Stimulated activated CD8-positive, alpha-beta memory T cell treated with anti-CD3 and anti-CD28 coated beads, Interleukin-15, amount 100 ng/mL, for 48 hours (primary cell): Measurements from ENCODE around the gene CYP39A1.

Source experiments
- DNase-seq, 2 donors: peaks; one replicate each; pipeline ENCODE4 v3.0.0-alpha.2; 2020; ENCODE audit warnings: low read depth in 2 of 2

CYP39A1 gene

GRCh38 chr6:46590765-46591164, 61.9 kb downstream of the CYP39A1 start:
- no peak for DNase-seq

- no peak for DNase-seq
Observed at GRCh38 chr6:46586906-46587305, 65.7 kb downstream of the CYP39A1 start.

DNA sequence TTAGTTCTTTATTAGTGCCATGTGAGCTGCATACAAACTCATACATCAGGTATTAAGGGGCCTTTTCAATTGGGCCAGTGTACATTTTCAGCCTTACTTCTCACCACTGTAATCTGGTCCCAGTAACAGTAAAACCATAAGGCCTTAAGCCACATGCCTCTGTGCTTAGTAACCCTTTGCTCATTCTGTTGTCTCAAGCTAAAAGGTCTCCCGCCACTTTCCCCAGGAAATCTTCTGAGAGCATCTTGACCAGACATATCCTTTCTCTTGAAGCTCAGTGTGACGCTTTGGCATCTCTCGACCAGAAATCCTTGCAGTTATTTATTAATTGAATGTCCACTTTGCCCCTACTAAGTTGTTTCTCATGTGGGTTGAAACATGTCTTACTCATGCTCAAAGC, 68.0 kb downstream of the CYP39A1 start:
- no peak for DNase-seq

- no peak for DNase-seq
Observed at GRCh38 chr6:46583721-46584120, 68.9 kb downstream of the CYP39A1 start.

- no peak for DNase-seq
Observed at GRCh38 chr6:46583081-46583480, 69.5 kb downstream of the CYP39A1 start.

GRCh38 chr6:46581459-46582177, 71.0 kb downstream of the CYP39A1 start:
- DNase-seq: no peak

DNA sequence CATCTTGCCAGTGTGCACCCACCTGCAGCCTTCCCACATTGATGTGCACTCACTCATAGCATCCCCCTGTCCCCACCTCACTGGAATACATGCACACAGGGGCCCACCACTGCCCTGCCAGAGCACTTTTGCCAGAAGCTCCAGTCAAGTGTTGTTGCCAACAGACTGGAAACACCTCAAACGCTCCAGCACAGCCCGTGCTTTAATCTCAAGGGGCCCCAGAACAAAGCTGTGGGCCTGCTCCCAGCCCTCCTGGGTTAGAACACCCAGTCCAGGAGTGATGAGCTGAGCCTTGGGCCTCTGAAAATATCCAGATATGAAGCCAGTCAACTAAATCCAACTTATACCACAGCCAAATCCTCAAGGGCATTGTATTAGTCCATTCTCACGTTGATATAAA, 77.1 kb downstream of the CYP39A1 start:
- no peak for DNase-seq

GRCh38 chr6:46573140-46573539, 79.5 kb downstream of the CYP39A1 start:
- DNase-seq: no peak

DNA sequence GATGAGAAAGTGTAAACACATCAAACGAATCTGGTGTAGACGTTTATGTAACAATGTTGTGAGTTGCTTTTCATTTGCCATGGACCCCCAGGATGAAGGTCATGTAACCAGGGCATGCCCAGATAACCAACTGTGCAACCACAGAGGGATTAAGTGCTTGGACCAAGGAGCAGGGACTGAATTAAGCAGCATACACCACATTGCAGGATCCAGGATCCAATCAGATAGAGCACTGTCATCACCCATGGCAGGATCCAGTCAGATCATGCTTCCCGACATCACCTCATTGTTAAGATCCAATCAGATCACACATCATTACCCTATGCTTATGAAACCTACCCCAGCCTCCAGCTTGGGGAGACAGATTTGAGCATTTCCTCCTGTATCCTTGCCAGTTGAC, 87.1 kb downstream of the CYP39A1 start:
- DNase-seq: no peak

DNA sequence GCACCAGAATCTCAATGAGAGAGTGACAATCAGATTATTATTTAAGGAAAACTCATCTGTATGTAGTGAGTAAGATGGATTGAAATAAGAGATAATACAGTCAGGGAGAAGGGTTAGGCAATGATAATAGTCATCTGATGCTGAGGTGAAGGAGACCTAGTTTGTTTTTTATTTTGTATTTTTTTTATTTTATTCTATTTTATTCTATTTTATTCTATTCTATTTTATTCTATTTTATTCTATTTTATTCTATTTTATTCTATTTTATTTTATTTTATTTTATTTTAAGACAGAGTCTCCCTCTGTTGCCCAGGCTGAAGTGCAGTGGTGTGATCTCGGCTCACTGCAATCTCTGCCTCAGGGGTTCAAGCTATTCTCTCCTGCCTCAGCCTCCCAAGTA, 88.7 kb downstream of the CYP39A1 start:
- no peak for DNase-seq

- DNase-seq: no peak
Observed at GRCh38 chr6:46556053-46556452, 96.6 kb downstream of the CYP39A1 start.

DNA sequence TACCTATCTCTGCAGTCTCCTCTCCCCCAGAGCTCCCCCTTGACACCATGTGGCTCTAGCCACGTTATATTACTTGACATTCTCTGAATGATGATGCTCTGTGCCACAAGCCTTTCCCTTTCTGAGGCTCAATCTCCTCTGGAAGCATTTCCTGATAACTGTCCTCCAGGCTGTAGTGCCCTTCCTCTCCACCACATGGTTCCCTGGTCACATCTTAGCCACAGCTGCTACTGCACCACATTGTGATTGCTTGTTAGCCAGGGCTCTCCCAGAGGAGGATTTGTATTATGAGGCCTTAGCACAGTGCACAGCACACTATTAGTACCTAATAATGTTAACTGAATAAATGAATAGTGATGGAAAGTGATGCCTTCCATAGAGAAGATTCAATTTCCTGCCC, 97.5 kb downstream of the CYP39A1 start:
- DNase-seq: no peak

- no peak for DNase-seq
Observed at GRCh38 chr6:46549155-46549554, 103.5 kb downstream of the CYP39A1 start.

DNA sequence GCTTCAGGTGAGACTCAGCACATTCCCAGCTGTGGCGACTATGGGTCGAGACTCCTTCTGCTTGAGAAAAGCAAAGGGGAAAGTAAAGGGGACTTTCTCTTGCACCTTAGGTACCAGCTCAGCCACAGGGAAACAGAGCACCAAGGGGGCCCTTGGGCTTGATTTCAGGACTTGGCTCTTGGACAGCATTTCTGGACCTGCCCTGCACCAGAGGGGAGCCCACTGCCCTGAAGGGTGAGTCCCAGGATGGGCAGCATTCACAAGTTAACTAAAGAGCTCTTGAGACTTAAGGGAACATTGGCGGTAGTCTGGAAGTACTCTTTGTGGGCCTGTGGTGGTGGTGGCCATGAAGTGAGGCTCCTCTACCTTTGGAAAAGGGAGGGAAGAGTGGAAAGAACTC, 111.1 kb downstream of the CYP39A1 start:
- no peak for DNase-seq

DNA sequence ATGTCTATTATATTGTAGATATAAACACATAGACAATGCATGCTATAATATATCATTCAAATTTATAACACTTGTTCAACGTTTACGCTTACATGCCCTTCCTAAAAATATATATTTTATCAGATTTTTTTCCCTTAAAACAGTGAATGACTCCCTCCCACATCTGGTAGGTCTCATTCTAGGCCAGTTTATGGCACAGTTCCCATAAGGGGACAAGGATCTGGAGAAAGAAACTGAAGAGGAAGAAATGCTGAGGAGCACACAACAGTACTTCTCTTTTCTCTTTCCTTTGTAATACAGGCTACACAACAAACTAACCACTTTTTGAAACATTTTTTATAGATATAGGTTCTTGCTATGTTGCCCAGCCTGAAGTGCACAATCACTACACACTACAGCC, 112.8 kb downstream of the CYP39A1 start:
- DNase-seq: no peak

GRCh38 chr6:46538800-46539480, 113.7 kb downstream of the CYP39A1 start:
- DNase-seq: no peak

DNA sequence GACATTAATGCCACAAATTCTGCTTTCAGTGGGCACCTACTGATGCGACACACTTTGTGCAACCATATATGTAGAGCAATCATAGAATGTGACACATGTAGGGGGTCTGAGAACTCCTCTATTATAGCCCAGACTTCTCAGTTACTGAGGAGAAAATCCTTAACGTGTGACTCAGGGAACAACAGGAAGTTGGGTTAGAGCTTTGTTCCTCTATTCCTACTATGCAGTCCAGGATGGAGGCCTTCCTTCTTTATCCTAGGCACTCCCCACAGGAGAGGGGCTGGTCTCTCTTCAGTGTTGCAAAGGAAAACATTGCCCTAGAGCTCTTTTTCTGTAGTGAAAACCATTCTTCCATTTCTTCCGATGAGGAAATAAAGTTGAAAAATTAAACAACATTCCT, 121.7 kb downstream of the CYP39A1 start:
- DNase-seq: no peak

DNA sequence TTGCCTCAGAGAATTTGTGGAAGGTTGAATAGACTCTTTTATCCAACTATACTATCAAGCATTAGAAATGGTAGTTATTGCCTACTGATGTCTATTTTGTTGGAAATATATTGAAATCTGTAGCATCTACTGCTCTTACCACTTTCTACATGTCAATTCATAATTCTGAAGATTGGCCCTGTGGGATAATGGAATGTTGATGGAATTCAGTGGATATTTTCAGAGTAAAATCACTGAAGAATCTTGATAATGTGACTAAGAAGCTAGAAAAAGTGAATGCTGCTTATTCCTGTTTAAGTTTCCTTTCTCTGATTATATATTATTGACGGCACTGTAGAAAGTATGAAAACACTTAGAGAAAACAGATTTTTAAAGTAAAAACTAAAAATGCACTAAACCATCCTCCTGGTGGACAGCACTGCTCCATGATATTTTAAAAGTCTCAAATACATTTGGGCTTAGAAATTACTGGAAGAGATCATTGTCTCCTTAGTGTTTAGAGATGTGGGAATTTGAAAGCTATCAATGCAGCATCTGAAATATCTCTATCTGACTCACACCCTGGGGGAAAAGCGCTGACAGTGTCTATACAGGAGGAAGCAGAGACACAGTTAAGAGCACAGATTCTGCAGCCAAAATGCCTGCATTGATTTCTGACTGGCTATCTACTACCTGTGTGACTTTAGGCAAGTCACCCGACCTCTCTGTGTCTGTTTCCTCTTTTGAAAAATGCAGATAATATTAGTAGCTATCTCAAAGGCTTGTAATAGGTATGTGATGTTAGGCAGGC, 123.5 kb downstream of the CYP39A1 start:
- DNase-seq: no peak

- no peak for DNase-seq
Observed at GRCh38 chr6:46526607-46527006, 126.0 kb downstream of the CYP39A1 start.

GRCh38 chr6:46525583-46525982, 127.0 kb downstream of the CYP39A1 start:
- no peak for DNase-seq

DNA sequence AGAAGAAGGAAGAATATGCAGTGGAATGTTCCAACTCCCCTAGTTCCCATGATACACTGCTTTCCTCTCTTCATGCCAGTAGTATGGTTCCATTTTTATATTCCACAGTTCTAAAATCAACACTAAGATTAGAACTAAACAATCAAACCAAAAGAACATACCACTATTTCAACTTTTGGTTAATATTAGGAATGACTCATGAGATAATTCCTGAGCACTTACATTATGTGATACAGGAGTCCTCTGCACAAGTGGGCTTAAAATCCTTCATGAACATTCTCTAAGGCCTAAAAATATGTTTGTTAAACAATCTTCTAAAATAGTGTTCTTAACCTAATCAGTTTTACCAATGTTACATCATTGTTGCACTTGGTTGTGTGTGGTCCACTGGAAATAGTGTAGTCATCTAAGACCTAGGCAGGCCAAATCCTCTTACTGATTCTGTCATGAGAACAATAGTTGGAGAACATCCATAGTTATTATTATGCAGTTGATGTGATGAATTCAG, 131.1 kb downstream of the CYP39A1 start:
- DNase-seq: no peak

DNA sequence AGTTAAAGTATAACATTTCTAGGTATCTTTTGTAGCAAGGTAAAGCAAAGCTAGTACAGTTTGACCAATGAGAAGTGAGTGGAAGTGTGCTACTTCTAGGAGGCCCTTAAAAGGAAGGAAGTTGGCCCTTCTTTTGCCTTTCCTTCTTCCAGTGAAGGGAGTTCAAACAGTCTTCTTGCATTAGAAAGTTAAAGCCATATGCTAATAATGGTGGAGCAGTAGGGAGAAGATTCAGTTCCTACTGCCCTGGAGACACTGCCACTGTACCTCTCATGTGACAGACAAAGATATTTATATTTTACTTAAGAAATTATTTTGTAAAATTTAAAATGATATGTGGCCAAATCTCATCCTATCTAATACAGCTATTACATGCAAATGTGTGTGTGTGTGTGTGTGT, 135.4 kb downstream of the CYP39A1 start:
- DNase-seq: no peak

- DNase-seq: no peak
Observed at GRCh38 chr6:46513533-46513932, 139.1 kb downstream of the CYP39A1 start.
